Stimulated activated CD4-positive, alpha-beta T cell treated with anti-CD3 and anti-CD28 coated beads, Interleukin-2, amount 100 ng/mL, for 4 hours (primary cell): ENCODE results near the gene ALPL.
"Not testable (repeated sequence)": the region's sequence is repeated elsewhere in the genome, so short reads cannot be mapped to it uniquely, and the experiment has no call there.

Experiments used
- DNase-seq: peaks from one replicate; pipeline ENCODE4 v3.0.0-alpha.2; 2020; ENCODE audit warnings: low read depth

ALPL gene

DNA sequence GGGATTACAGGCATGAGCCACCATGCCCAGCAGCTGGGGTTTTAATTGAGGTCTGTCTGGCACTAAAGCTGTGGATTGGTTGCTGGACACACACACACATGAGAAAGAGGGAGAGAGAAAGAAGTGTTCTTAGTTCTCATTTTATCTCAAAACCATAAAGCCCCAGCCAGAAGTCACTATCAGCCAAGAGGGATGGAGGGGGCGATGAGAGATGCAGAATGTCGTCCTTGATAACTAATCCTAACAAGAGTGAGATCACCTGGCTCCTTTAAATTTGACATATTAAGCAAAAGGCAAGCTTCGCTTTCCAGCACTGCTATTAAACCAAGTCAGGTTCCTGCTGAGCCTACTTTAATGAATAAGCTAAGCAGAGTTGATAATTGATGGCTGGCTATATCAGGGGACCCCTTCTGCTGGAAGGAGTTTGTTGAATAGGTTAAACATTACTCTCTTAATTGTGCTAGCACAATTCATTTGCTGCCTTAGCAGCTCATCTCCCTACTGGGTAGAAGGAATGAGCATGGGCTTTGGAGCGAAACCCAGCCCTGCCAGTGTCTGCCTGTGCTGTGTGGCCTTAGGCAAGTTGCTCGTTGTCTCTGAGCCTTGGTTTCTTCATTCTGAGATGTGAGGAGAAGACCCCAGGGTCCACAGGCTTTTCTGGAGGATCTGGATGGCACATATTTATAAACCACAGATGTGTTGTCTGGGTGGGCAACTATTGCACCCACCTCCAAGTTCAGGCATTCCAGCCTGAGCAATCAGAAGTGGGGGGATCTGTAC is 50.8 kb downstream of the ALPL start:
- DNase-seq = no peak

- no peak for DNase-seq
Observed at GRCh38 chr1:21560916-21561638, 51.9 kb downstream of the ALPL start.

DNA sequence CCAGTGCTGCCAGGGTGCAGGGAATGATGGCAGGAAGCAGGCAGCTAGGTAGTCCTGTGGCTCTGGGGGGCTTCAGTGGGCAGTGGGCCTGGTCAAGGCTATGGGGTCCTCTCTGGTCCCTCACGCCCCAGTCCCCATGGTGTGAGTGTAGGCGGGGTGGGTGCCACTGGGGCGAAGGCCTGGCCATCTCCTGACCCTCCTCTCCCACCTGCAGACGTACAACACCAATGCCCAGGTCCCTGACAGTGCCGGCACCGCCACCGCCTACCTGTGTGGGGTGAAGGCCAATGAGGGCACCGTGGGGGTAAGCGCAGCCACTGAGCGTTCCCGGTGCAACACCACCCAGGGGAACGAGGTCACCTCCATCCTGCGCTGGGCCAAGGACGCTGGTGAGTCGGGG is 53.7 kb downstream of the ALPL start:
- DNase-seq = no peak

GRCh38 chr1:21563971-21564370 is 54.7 kb downstream of the ALPL start:
- DNase-seq = no peak

DNA sequence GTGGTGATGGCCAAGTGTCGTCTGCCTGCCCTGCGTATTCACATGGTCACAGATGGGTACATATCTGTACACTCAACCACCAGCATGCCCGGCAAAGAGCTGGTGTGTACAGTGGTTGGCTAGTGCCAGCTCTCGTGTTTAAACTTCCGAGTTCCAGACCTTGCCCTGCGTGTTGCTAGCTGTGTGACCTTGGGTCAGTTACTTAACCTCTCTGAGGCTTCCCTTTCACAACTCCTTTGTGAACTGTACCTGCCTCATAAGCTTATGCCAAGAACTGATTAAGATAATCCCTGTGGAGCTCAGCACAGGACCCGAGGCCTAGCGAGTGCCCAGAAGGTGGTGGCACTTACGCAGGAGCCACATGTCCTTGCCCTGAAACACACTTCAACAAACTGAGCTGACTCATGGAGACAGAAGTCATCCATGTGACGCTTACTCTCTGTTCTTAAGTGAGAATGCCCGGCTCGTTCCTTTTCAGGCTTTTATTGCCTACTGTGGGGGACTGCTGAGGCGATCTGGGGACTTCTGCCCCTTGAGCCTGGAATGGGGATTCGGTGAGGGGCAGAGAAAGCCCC is 55.4 kb downstream of the ALPL start:
- no peak for DNase-seq

DNA sequence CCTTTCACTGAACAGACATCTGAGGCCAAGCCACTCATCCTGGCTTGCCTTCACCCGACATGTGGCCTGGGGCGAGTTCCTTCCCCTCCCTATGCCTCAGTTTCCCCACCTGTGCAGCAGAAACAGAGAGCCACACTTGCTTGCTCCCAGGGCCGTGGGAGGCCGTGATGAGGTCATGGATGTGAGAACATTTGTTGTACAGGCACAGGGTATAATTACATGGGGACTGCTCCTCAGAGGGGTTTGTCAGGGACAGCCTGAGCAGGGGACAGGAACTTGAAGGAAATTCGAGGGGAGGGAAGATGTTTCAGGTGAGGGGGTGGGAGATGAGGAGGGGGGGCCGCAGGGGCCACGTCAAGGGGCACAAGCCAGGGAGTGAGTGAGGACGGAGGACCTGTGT is 56.1 kb downstream of the ALPL start:
- no peak for DNase-seq

GRCh38 chr1:21566361-21566760 is 57.1 kb downstream of the ALPL start:
- DNase-seq = not testable (repeated sequence)

- no peak for DNase-seq
Observed at GRCh38 chr1:21567241-21568005, 58.2 kb downstream of the ALPL start.

- DNase-seq = no peak
Observed at GRCh38 chr1:21568006-21568746, 59.0 kb downstream of the ALPL start.

- no peak for DNase-seq
Observed at GRCh38 chr1:21568809-21569385, 59.7 kb downstream of the ALPL start.

- no peak for DNase-seq
Observed at GRCh38 chr1:21569820-21570527, 60.8 kb downstream of the ALPL start.

- no peak for DNase-seq
Observed at GRCh38 chr1:21570528-21570875, 61.3 kb downstream of the ALPL start.

DNA sequence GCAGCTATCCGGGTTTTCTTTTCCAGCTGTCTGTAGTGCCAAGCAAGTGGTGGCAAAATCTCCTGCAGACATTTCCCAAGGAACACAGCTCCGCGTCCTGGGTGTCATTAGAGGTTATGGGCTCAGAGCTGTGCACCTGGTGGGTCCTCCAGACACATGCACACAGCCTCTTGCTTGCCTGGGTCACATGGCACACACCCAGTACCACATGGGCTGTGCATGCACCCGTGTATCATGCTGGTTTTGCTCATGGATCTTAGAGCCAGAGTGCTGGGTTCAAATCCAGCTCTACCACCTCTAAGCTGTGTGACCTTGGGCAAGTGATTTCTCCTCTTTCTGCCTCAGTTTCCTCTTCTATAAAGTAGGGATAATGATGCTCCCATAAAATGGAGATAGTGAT is 61.7 kb downstream of the ALPL start:
- DNase-seq = no peak

DNA sequence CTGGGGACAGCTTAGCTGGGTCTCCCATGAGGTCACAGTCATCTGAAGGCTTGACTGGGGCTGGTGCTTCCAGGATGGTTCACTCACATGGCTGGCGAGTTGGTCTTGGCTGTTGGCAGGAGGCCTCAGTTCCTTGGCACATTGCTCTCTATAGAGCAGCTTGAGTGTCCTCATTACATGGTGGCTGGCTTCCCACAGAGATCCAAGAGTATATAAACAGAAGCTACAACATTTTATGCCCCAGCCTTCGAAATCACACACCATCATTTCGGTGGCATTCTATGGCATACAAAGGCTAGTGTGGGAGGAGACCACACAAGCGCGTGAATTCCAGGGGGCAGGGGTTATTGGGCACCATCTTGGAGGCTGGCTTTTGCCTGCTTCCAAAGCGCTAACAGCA is 63.0 kb downstream of the ALPL start:
- DNase-seq = no peak

- DNase-seq = no peak
Observed at GRCh38 chr1:21572735-21573277, 63.6 kb downstream of the ALPL start.

DNA sequence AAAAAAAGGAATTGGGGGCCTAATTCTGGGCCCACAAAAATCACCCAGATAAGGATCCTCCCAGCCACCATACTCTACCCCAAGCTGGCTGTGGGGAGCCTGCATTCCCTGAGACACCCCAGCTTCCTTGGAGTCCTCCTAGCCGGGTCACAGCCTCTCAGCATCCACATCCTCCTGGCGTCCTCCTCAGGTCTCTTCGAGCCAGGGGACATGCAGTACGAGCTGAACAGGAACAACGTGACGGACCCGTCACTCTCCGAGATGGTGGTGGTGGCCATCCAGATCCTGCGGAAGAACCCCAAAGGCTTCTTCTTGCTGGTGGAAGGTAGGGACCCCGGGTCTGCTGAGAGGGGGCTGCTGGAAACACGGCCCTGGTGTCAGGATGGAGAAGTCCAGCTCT is 64.3 kb downstream of the ALPL start:
- DNase-seq = no peak

- no peak for DNase-seq
Observed at GRCh38 chr1:21573971-21574465, 64.8 kb downstream of the ALPL start.

DNA sequence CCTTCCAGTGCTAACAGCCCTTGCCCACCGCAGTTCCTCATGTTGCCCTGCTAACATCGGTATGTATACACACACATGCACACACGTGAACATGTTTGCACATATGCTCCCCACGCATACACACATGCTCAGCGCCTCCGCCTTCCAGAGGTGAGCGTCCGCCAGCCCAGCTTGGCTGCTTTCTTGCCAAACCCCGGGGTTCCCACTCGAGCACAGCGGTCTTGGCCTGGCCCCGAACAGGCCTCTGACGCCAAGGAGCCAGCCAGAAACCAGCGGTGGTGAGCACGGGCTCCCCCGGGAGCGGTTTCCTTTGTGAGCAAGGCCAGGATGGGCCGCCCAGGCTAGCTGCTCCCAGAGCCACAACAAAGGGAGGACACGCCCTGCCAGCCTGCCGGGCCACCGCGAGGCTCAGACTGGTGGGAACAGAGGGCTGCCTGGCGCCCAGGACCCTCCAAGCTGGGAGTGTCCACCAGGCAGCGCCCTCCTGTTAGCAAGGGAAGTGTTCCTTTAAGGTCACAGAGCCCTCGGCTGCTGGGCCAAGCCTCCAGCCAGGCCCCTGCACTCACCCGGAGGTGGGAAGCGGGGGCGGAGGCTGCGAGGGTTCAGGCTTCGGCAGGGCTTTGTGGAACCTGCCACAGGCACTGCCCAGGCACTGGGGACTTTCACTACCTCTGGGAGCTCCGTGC is 65.4 kb downstream of the ALPL start:
- DNase-seq = no peak

- DNase-seq = no peak
Observed at GRCh38 chr1:21575351-21575942, 66.2 kb downstream of the ALPL start.
